ENCODE results near the gene RTF2.

Gene RTF2

GRCh38 chr20:56427797-56428196, 40.6 kb upstream of the RTF2 start:
- Histone ChIP-seq H2AFZ (ENCODE audit: low read length) (no peak overlapping the region), H3K4me1 (ENCODE audit: low read length) (no peaks in the 10 kb centered on the region), H3K27ac (ENCODE audit: low read length) (no peak overlapping the region), H3K27me3 (replicated peaks; ENCODE audit: insufficient read depth, low read length) (no peaks in the 10 kb centered on the region), H3K9me3 (replicated peaks; ENCODE audit: insufficient read depth, low read length) (no peaks in the 10 kb centered on the region), H3K79me2 (ENCODE audit: low read length) (no peaks in the 10 kb centered on the region), H3K9ac (ENCODE audit: low read length) (no peak overlapping the region), H3K9me2 (replicated peaks; ENCODE audit: insufficient read depth, low read length) (no peaks in the 10 kb centered on the region), H3K36me3 (replicated peaks; ENCODE audit: insufficient read depth, low read length) (no peaks in the 10 kb centered on the region), H4K20me1 (ENCODE audit: insufficient read depth, low read length) (no peaks in the 10 kb centered on the region), H3K4me3 (ENCODE audit: low read length) (no peak overlapping the region), H3K4me2 (ENCODE audit: low read depth, low read length) (no peak overlapping the region), H3F3A (ENCODE audit: insufficient read depth, low read length) (no peaks in the 10 kb centered on the region)
- no peak for TF ChIP-seq CTCF (IDR thresholded peaks at IDR 0.05; ENCODE audit: low read length)
- no peak for TF ChIP-seq EZH2 (optimal IDR thresholded peaks at IDR 0.05; ENCODE audit: low read depth, low read length)
- TF ChIP-seq EZH2phosphoT487 (IDR thresholded peaks at IDR 0.05; ENCODE audit: low read length), result no peak
- no peak for DNase-seq

- Histone ChIP-seq H3K4me1 (ENCODE audit: low read length) (no peaks in the 10 kb centered on the region), H3K9me2 (replicated peaks; ENCODE audit: insufficient read depth, low read length) (no peaks in the 10 kb centered on the region), H3K27ac (ENCODE audit: low read length) (no peak overlapping the region), H2AFZ (ENCODE audit: low read length) (no peak overlapping the region), H3F3A (ENCODE audit: insufficient read depth, low read length) (no peaks in the 10 kb centered on the region), H3K4me3 (ENCODE audit: low read length) (no peak overlapping the region), H3K9ac (ENCODE audit: low read length) (no peak overlapping the region), H3K9me3 (replicated peaks; ENCODE audit: insufficient read depth, low read length) (no peaks in the 10 kb centered on the region), H3K4me2 (ENCODE audit: low read depth, low read length) (no peak overlapping the region), H3K79me2 (ENCODE audit: low read length) (no peaks in the 10 kb centered on the region), H3K36me3 (replicated peaks; ENCODE audit: insufficient read depth, low read length) (no peaks in the 10 kb centered on the region), H3K27me3 (replicated peaks; ENCODE audit: insufficient read depth, low read length) (no peaks in the 10 kb centered on the region), H4K20me1 (ENCODE audit: insufficient read depth, low read length) (no peaks in the 10 kb centered on the region)
- TF ChIP-seq EZH2phosphoT487 (IDR thresholded peaks at IDR 0.05; ENCODE audit: low read length) (no peak), CTCF (IDR thresholded peaks at IDR 0.05; ENCODE audit: low read length) (no peak), EZH2 (optimal IDR thresholded peaks at IDR 0.05; ENCODE audit: low read depth, low read length) (no peak)
- DNase-seq, result no peak
These were observed 40.0 kb upstream of the RTF2 start for GRCh38 chr20:56428410-56428809.

- DNase-seq, result no peak
- H3K27me3 ChIP-seq (replicated peaks; ENCODE audit: insufficient read depth, low read length), result no peaks in the 10 kb centered on the region
- no peak overlapping the region for H3K4me3 ChIP-seq (ENCODE audit: low read length)
- H2AFZ ChIP-seq (ENCODE audit: low read length), result no peak overlapping the region
- no peaks in the 10 kb centered on the region for H3K36me3 ChIP-seq (replicated peaks; ENCODE audit: insufficient read depth, low read length)
- no peak for TF ChIP-seq CTCF (IDR thresholded peaks at IDR 0.05; ENCODE audit: low read length)
- TF ChIP-seq EZH2 (optimal IDR thresholded peaks at IDR 0.05; ENCODE audit: low read depth, low read length), result no peak
- no peak for TF ChIP-seq EZH2phosphoT487 (IDR thresholded peaks at IDR 0.05; ENCODE audit: low read length)
- H3K4me1 ChIP-seq (ENCODE audit: low read length), result no peaks in the 10 kb centered on the region
- no peak overlapping the region for H3K27ac ChIP-seq (ENCODE audit: low read length)
- H4K20me1 ChIP-seq (ENCODE audit: insufficient read depth, low read length), result no peaks in the 10 kb centered on the region
- H3K9ac ChIP-seq (ENCODE audit: low read length), result no peak overlapping the region
- no peaks in the 10 kb centered on the region for H3K79me2 ChIP-seq (ENCODE audit: low read length)
- H3K9me3 ChIP-seq (replicated peaks; ENCODE audit: insufficient read depth, low read length), result no peaks in the 10 kb centered on the region
- H3K9me2 ChIP-seq (replicated peaks; ENCODE audit: insufficient read depth, low read length), result no peaks in the 10 kb centered on the region
- no peak overlapping the region for H3K4me2 ChIP-seq (ENCODE audit: low read depth, low read length)
- no peaks in the 10 kb centered on the region for H3F3A ChIP-seq (ENCODE audit: insufficient read depth, low read length)
These were observed 39.5 kb upstream of the RTF2 start for GRCh38 chr20:56428881-56429280.

Measured in MM.1S (cell line).